ENCODE data around the gene LYSMD2. TPM values are rescaled to one million over a fixed set of nuclear protein-coding genes. Genes with fewer than 3 reads are reported as not detected.

Gene LYSMD2
- polyA plus RNA-seq, 3 donors, result 3.6 to 4.3 (median 3.7) TPM

DNA sequence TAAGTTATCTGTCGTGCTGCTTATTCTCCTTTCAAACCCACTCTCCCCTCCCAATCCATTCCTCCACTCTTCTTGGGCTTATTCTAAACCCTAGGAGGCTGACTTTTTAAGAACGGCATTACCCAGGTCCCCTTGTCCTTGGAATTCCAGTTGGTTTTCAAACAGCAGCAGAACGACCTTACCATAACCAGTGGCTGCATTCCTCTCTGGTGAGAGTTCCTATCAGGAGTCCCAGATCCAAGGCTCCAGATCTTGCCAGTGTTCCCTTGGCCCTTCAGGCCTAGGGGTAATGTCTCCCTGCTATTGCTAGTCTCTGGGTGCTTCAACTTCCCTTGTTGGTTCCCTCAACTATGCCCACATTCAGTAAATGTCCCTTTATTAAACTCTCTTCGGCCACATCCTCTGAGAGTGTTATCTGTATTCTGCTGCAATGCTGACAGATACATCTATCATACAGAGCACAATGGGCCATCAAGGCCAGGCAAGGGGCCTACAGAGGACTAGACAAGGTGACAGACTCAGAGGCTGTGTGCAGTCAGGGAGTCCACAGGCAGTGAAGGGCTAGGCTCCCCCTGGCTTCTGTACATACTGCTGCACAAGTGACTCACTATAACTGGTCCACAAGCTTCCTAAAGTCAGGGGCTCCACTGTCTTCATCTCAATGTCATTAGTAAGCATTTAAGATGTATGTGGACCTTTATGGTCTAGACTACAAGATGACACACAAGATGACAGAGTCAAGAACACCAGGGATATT lies 10.1 kb downstream of the LYSMD2 start:
- DNase-seq (ENCODE audit: extremely low read depth in 1 of 11, low read depth in 9 of 11, low spot score in 4 of 11), result no peak

DNA sequence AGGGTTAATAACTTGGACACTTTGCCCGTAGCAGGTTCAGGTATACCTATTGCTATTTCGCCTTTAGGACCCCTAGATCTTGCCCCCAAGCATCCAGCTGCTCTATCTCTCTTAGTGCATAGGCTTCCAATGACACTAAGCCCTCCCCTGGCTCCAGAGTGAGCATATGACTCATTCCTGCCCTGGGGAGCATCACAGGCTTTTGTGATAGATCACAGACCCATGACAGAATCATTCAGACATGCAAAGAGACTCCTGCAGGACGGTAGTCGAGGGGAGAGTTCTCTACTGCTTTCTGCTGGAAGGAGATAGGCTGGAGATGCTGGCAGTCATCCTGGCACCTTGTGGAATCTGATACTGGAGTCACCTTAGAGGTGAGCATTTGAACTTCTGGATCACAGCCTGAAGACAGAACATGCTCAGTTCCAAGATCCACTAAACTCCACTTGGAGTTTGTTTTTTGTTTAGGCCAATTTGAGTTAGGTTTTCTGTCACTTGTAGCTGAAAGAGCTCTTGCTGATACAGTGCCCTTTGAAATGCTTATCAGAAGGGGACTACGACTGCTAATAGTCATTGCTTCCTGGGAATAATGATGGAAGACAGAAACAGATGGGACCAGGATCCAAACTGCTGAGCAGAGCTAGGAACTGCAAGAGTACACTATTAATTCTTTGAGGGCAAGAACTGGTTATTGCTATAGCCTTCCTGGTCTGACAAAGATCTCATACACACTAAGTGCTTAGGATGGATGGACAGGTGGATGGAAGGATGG lies 11.0 kb downstream of the LYSMD2 start:
- DNase-seq (ENCODE audit: extremely low read depth in 1 of 11, low read depth in 9 of 11, low spot score in 4 of 11), result no peak

DNA sequence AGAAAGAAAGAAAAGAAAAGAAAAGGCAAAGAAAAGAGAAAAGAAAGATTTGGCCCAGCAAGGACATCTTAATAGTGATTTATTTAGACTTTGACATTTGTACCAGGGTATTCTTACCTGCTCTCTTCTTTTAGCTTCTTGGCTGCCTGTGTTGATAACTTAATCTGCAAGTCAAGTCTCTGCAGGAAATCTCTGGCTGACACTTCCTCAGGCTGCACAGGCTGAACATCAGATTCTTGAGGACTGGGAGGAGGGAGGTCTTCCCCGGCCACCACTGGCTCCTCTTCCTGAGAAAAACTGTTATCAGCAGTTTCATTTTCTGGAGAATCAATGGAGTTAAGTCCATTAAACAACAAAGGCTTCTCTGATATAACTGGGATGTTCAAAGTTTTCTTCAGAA lies 12.8 kb downstream of the LYSMD2 start:
- no peak for DNase-seq (ENCODE audit: extremely low read depth in 1 of 11, low read depth in 9 of 11, low spot score in 4 of 11)

DNA sequence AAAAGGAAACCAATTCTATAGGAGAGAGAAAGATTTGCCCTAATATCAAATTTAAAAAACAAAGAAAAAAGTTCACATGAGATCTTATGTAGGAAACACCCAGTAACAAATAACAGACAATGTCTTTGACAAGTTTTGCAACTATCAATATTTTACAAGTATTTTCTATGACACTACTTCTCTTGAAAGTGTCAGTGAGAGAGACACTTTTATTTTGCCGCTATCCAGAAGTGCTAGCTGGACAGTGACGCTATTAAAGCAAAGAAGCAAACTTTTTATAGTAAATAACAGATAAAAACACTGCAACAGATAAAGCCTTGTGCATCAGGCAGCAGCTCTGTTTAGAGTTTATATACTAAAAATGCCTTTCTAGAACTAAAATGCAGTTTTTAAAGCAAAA lies 13.3 kb downstream of the LYSMD2 start:
- DNase-seq (ENCODE audit: extremely low read depth in 1 of 11, low read depth in 9 of 11, low spot score in 4 of 11), result no peak

DNA sequence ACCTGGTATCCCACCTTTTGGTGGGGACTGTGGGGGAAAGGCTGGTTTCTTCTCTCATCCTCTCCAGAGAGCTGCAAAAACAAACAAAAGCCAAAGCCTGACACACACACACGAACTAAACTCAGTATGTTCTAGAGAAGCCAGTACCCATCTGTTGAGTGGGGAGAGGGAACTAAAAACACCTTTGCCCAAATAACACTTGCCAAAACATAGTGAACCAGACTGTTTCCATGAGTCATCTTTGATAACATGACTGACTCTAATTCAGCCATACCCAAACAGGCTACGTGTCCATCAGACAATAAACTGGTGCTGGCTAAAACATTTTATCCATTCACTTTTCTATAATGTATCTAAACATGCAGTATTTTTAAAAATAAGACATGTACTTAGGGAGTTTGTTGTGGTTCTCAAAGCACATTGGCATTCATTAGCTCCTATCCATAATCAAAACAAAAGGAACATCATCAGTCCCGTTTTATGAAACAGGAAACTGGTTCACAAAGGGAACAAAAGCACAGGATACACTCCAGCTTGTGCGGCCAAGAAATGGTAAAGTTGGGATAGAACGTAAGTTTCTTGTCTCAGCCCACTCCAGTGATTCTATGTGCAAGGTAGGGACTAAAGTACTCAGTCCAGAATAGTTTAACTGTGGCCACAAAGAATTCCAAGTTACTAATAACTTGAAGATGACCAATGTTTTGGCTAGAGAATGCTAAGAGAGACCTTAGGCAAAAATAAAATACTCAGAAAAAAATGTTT lies 16.1 kb downstream of the LYSMD2 start:
- DNase-seq (ENCODE audit: extremely low read depth in 1 of 11, low read depth in 9 of 11, low spot score in 4 of 11), result no peak

DNA sequence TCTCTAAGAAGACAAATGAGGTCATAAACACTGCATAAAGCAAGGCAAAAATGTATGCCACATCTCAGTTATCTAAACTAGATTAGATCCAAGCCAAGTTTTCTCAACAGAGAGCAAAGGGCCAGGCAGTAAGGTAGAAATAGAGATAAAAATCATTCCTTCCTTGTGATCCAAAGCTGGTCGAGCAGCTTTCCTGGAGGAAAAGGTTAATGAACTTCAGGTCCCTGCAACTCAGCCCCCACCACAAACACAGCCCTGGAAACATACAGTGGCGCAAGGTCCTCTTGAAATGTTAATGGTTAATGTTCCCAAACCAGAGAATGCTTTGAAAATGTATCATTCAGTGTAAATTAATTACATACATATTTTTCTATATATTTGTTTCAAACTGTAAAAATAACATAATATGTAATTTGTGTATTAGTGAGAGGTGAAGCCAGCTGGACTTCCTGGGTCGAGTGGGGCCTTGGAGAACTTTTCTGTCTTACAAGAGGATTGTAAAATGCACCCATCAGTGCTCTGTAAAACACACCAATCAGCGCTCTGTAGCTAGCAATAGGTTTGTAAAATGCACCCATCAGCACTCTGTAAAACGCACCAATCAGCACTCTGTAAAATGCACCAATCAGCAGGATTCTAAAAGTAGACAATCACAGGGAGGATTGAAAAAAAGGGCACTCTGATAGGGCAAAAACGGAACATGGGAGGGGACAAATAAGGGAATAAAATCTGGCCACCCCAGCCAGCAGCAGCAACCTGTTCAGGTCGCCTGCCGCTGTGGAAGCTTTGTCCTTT lies 17.1 kb downstream of the LYSMD2 start:
- no peak for DNase-seq (ENCODE audit: extremely low read depth in 1 of 11, low read depth in 9 of 11, low spot score in 4 of 11)

DNA sequence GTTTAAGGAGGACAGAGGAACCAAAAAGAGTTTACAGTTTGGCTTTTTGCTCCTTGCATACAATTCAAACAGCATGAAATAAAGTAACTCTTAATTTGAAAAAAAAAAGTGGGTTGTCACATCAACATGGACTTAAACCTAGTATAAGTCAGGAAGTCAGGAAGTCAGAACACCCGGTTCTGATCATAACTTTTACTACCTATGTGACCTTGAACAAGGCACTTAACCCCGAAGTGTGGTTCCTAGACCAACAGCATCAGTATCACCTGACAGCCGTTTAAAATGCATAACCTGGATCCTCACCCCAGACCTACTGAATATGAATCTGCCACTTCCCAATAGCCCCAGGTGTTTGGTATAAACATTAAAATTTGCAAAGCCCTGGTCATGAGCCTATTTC lies 18.7 kb downstream of the LYSMD2 start:
- DNase-seq (ENCODE audit: extremely low read depth in 1 of 11, low read depth in 9 of 11, low spot score in 4 of 11), result no peak

DNA sequence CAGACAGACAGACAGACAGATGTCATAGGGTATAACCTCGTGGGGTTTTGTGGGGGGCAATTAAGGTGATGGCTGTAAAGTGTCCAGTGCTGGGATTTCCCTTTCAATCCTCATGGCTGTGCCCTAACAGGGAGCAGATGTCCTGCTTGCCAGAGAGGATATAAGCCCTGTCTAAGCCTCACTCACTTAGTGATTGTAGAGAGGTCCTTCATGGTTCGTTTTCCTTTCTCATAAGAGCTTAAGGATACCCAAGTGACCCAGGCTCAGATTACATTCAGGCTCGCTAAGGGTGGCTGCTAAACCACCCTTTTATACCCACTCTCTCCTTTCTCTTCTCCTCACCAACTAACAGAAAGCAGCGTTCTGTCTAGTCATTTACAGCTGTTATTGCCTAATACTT lies 19.2 kb downstream of the LYSMD2 start:
- DNase-seq (ENCODE audit: extremely low read depth in 1 of 11, low read depth in 9 of 11, low spot score in 4 of 11), result no peak

DNA sequence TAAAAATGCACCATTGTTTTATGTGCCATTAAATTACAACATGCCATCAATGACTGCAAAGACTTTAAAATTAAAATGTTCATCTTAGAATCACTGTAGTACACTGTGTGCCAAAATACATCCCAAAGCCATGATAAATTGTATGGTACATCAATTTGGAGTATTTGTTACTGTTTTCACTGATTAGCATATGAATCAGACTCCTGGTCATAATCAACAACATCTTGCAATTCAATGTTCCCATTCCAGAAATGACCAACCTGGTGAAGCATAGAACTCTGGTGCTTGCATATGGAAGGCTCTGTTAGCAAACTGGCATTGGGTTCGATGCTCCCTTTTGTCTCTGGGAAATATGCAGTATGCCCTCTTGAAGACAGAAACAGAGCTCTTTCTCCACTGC lies 22.5 kb downstream of the LYSMD2 start:
- no peak for DNase-seq (ENCODE audit: extremely low read depth in 1 of 11, low read depth in 9 of 11, low spot score in 4 of 11)

DNA sequence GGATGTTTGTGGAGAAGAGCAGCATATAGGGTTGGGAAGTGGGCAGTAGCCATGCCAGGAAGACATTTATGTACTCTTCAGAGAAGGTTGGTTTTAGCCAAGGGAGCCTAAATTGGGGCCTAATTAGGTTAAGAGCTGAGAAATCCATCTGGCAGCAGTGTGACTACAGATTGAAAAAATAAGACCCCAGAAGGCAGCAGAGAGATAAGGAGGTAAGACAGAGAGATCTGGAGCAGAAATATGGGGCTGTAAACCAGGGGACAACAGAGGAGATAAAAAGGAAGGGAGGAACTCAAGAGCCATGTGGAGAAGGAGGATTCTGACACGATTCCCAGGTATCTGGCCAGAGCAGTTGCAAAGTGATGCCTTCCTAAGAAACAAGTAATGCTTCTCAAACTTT lies 23.3 kb downstream of the LYSMD2 start:
- no peak for DNase-seq (ENCODE audit: extremely low read depth in 1 of 11, low read depth in 9 of 11, low spot score in 4 of 11)

DNA sequence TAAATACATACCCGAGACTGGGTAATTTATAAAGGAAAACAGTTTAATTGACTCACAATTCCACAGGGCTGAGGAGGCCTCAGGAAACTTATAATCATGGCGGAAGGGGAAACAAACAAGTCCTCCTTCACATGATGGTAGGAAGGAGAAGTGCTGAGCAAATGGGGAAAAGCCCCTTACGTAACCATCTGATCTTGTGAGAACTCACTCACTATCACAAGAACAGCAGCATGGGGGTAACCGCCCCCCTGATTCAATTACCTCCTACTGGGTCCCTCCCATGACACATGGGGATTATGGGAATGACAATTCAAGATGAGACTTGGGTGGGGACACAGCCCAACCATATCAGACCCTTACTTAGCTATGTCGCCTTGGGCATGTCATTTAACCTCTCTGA lies 28.4 kb downstream of the LYSMD2 start:
- DNase-seq (ENCODE audit: extremely low read depth in 1 of 11, low read depth in 9 of 11, low spot score in 4 of 11), result no peak

DNA sequence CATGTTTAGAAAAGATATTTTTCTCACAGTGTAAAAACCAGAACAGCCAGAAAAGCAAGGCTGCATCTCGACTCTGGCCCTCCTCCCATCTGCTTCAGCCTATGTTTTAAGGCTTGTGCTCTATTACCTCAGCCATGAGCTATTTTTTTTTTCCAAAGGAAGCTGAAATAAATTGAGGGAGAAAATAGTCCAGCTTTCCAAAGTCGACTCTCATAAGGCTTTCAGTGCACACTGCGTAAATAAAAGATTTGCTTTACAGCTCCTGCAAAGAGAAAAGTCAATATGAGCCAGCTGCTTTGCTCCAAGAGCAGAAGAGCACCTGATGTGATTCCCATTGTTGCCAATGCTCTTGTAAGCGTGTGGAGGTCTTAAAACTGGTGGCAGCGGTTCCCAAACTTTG lies 29.4 kb downstream of the LYSMD2 start:
- no peak for DNase-seq (ENCODE audit: extremely low read depth in 1 of 11, low read depth in 9 of 11, low spot score in 4 of 11)

DNA sequence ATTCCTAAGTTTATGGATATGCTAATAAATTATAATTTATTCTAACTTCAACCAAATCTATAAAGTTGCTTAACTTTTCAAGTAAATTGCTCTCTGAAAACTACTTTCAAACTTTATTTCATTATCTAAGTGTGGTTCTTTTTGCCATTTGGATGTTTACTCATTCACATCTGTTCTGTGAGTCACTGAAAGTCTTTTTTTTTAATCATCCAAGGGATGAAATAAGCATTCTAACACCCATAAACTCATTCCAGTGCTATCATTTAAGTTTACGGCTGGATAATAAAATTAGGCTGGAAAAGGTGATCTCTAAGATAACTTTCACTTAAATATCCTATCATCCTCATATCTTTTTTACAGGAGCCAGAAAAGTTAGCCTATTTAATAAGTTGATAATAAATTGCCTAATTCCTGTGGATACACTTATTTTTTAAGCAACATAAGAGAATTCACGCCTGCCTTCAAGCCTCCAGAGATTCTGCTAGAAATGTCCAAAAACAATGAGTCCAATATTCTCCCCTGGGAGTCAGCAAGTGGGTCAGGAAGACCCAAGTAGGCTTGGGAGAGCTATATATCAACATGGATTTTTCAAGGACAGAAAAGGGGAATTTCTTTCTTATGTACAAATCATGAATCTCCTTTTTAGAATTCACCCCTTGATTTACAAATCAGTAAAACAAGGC lies 30.4 kb downstream of the LYSMD2 start:
- DNase-seq (ENCODE audit: extremely low read depth in 1 of 11, low read depth in 9 of 11, low spot score in 4 of 11), result no peak

DNA sequence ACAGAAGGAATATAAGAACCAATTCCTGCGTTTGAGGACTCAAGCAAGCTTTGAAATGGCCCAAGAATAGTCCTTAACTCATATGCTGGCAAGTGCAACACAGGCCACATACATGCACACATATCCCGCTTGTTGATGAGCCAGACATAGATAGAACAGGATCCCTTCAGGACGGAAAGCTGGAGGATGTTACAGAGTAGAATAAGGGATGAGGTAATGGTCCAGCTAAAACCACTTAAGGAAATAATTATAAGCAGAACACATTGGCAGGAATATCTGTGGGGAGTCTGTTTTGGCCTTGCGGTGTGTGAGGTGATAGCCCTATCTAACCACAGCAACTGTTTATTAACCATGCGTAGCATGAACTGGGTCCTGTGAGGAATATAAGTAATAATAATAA lies 31.2 kb downstream of the LYSMD2 start:
- DNase-seq (ENCODE audit: extremely low read depth in 1 of 11, low read depth in 9 of 11, low spot score in 4 of 11), result no peak

DNA sequence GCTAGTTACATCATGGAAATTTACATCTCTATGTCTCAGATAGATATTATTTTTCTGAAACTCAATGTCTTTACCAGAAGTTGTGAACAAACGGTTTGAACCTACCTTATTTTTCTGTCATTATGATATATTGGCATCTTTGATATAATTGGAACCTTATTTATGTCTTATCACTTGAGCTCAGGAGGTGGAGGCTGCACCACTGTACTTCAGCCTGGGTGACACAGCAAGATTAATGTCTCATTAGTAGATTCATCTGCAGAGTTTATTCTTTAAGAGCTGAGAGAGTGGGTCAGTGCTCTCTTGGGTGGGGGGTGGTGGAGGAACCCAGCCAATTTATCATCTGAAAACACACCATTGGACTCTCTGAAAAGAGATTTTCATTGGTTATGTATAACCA lies 34.7 kb downstream of the LYSMD2 start:
- DNase-seq (ENCODE audit: extremely low read depth in 1 of 11, low read depth in 9 of 11, low spot score in 4 of 11), result no peak

DNA sequence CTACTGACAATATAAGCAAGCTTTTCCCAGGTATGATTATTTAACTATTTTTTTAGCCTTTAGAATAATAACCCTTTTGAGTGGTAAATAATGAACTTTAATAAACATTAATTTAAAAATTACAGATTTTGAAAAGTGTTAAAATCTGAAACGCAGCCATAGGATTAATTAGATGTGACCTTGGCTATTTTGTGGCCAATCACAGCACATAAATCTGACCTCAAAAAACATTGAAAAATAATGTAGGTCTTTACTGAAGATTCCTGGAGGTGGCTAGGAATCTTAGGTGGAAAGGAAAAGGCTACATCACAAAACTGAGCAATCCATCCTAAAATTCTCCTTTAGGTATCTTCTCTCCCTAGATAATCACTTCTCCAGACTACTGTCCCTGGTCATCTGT lies 38.1 kb downstream of the LYSMD2 start:
- DNase-seq (ENCODE audit: extremely low read depth in 1 of 11, low read depth in 9 of 11, low spot score in 4 of 11), result no peak

DNA sequence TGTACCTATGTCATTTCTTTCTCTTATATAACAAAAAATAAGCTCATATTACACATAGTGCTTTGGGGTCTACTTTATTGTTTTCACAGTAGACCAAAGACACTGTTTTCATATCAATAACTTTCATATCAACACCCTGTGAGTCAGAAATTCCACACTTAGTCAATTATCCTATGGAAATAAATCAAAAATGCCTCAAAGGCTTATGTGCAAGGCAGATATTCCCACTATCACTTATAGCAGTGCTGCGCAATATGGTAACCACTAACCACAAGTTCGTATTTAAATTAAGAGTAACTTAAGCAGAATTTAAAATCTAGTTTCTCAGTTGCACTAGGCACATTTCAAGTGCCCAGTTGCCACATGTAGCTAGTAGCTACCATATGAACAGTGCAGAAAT lies 40.3 kb downstream of the LYSMD2 start:
- DNase-seq (ENCODE audit: extremely low read depth in 1 of 11, low read depth in 9 of 11, low spot score in 4 of 11), result no peak

DNA sequence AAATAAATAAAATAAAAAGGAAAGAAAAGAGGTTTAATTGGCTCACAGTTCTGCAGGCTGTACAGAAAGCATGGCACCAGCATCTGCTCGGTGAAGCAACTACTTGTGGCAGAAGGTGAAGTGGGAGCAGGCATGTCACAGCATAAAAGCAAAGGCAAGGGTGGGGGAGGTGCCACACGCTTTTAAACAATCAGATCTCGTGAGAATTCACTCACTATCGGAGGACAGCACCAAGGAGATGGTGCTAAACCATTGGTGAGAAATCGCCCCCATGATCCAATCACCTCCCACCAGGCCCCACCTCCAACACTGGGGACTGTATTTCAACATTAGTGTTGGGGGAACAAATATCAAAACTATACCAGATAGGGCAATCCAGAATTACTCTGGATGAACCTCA lies 40.9 kb downstream of the LYSMD2 start:
- no peak for DNase-seq (ENCODE audit: extremely low read depth in 1 of 11, low read depth in 9 of 11, low spot score in 4 of 11)

DNA sequence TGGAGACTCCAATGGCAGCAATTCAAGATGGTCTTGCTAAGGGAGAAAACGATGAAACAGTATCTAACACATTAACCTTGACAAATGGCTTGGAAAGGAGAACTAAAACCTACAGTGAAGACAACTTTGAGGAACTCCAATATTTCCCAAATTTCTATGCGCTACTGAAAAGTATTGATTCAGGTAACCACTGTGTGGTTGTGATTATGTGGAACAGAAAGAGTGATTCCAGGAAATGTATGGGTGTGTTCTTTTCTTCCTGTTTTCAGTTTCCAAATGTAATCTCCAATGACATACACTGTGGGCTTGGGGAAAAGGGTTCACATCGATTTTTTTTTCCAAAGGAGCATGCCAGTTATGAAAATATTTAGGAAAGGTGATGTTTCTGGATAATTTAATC lies 45.3 kb downstream of the LYSMD2 start:
- DNase-seq (ENCODE audit: extremely low read depth in 1 of 11, low read depth in 9 of 11, low spot score in 4 of 11), result no peak

All from renal cortex interstitium (tissue), 11 donors.